K562 (cell line): Measurements from ENCODE around the gene ACSL6. TPM values are rescaled to one million over a fixed set of nuclear protein-coding genes. Genes with fewer than 3 reads are reported as not detected.
A peak's percentile ranks its signal among the peaks of the same experiment; 100 is the strongest.

Experiments
- BACH1 ChIP-seq: fragments of 200-800 bp; sonication (Bioruptor generic); IDR thresholded peaks from 2 replicates; pipeline ENCODE4 v1.6.1; 2016; ENCODE audit warnings: missing genetic modification characterization, missing compliant biosample characterization
- CC2D1A ChIP-seq: fragments of 450-650 bp; IDR thresholded peaks from 2 replicates; pipeline ENCODE4 v1.6.1; 2017; ENCODE audit warnings: mild to moderate bottlenecking
- CTBP1 ChIP-seq: fragments of 450-650 bp; IDR thresholded peaks from 2 replicates; pipeline ENCODE4 v1.6.1; 2016; ENCODE audit warnings: borderline replicate concordance
- GABPA ChIP-seq: fragments of 200-800 bp; sonication (Bioruptor generic); conservative IDR thresholded peaks from 2 replicates; pipeline ENCODE4 v1.6.1; 2016; ENCODE audit warnings: low read depth, missing genetic modification characterization, missing compliant biosample characterization
- GATAD2B ChIP-seq: fragments of 450-650 bp; IDR thresholded peaks from 2 replicates; pipeline ENCODE4 v1.6.1; 2017; ENCODE audit warnings: mild to moderate bottlenecking, borderline replicate concordance
- KHSRP ChIP-seq: fragments of 450-650 bp; IDR thresholded peaks from 2 replicates; pipeline ENCODE4 v1.6.1; 2017
- RBM17 ChIP-seq: fragments of 200-400 bp; formaldehyde crosslinking; IDR thresholded peaks from 2 replicates; pipeline ENCODE4 v1.6.1; 2017; ENCODE audit warnings: low read depth, mild to moderate bottlenecking, low read length, borderline replicate concordance
- SMAD3 ChIP-seq: fragments of 450-650 bp; formaldehyde crosslinking; conservative IDR thresholded peaks from 2 replicates; pipeline ENCODE4 v1.4.0; 2020; ENCODE audit warnings: mild to moderate bottlenecking
- ZNF717 ChIP-seq: fragments of 250-450 bp; sonication (Bioruptor Pico); IDR thresholded peaks from 2 replicates; pipeline ENCODE4 v1.5.0; 2021
- polyA plus RNA-seq, 8 experiments: library from polyadenylated mRNA; depleted of rRNA in 4 of 8; stranded (reverse) in 5 of 8; unstranded in 3 of 8; fragments of >200 nt; fragmentation: Nextera tagmentation in 2 of 8; fragmentation: Illumina TruSeq in 1 of 8; extraction: Ambion mirVana in 2 of 8; extraction: Trizol in 1 of 8; gene quantifications; 2 replicates each; pipeline versions ENCODE4 v1.2.1 to v1.2.3, GENCODE V29; 2011 to 2014; ENCODE audit warnings: inconsistent platforms in 1 of 8, missing spikeins in 1 of 8
- total RNA-seq, 7 experiments: library from RNA; depleted of rRNA in 6 of 7; stranded (reverse); fragments of >200 nt in 6 of 7; fragmentation: Illumina TruSeq in 2 of 7; extraction: Trizol in 2 of 7; gene quantifications; 2 replicates each; pipeline versions ENCODE4 v1.2.1 to v1.2.3, GENCODE V29; 2011 to 2021; ENCODE audit warnings: low replicate concordance in 1 of 7
- TF ChIP-seq, protein P1 (sequence below): IDR thresholded peaks from 2 replicates; pipeline ENCODE4 v1.6.1; 2012; ENCODE audit warnings: low read depth, low read length, improper control_type of control experiment, borderline replicate concordance
- TF ChIP-seq, protein P2 (sequence below): fragments of 450-650 bp; formaldehyde crosslinking; IDR thresholded peaks from 2 replicates; pipeline ENCODE4 v1.4.0; 2020; ENCODE audit warnings: mild to moderate bottlenecking
- TF ChIP-seq, protein P3 (sequence below), 2 experiments: IDR thresholded peaks; 2 replicates each; pipeline ENCODE4 v1.6.1; 2012; ENCODE audit warnings: improper control_type of control experiment in 2 of 2, low read depth in 2 of 2, low read length in 2 of 2, borderline replicate concordance in 1 of 2
- TF ChIP-seq, protein P4 (sequence below): fragments of 250-450 bp; sonication (Bioruptor Pico); IDR thresholded peaks from 2 replicates; pipeline ENCODE4 v1.9.0; 2021; ENCODE audit warnings: mild to moderate bottlenecking, inconsistent platforms
- TF ChIP-seq, protein P5 (sequence below): fragments of 450-650 bp; IDR thresholded peaks from 2 replicates; pipeline ENCODE4 v1.6.1; 2016; ENCODE audit warnings: mild to moderate bottlenecking
- TF ChIP-seq, protein P6 (sequence below): sonication (generic); formaldehyde crosslinking; IDR thresholded peaks from 2 replicates; pipeline ENCODE4 v1.8.1; 2022; ENCODE audit warnings: missing genetic modification reagents

Gene ACSL6
- total and polyA plus RNA-seq, 9 of the 15 experiments (the other 6 are each of a cell fraction or from before 2014, with no cell fraction given), result 0.50 to 1.5 (median 0.69) TPM

DNA sequence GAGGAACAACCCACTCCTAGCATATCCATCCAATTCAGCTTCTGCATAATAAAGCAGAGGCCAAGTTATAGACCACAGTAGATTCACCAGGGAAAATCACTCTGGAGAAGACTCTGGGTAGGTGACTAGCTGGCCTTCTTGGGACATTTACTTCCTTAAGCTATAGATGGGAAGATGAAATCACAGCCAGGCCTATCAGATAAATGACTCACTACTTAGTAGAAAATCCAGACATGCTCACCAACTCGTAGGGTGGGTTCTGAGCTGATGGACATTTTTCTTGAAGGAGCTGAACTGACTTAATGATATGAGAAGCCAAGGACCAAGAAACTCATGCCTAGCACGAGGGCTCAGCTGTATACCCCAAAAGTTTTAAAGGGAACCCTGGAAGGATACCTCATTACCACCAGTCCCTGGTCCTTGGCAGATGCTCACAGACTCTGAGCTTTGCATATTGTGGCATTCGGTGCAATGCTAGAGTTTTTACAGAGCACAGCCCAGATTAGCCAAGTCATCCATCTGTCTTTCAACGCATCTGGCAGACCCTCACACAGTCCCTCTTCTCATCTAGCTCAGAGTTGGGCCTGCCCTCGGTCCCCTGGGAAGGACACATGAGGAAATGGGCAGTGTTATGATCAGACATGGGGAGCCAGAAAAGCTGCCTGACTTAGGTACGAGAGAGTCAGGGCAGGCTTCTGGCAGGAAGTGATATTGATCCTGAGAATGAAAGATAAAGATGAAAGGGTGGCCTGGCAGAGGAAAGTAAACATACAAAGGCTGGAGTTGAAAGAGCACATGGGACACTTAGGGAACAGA, 15.0 kb downstream of the ACSL6 start (continued):
- TF ChIP-seq, protein P1, sequence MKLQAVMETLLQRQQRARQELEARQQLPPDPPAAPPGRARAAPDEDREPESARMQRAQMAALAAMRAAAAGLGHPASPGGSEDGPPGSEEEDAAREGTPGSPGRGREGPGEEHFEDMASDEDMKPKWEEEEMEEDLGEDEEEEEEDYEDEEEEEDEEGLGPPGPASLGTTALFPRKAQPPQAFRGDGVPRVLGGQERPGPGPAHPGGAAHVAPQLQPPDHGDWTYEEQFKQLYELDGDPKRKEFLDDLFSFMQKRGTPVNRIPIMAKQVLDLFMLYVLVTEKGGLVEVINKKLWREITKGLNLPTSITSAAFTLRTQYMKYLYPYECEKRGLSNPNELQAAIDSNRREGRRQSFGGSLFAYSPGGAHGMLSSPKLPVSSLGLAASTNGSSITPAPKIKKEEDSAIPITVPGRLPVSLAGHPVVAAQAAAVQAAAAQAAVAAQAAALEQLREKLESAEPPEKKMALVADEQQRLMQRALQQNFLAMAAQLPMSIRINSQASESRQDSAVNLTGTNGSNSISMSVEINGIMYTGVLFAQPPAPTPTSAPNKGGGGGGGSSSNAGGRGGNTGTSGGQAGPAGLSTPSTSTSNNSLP, result peak; percentile 47; the same call in 1 of the 2 replicates
- TF ChIP-seq RBM17 (no peak), ZNF717 (no peak), BACH1 (no peak), KHSRP (peak; percentile 74), CC2D1A (peak; percentile 97), CTBP1 (peak; percentile 67; the same call in 1 of the 2 replicates), SMAD3 (no peak), GABPA (no peak), GATAD2B (no peak; the same call in 1 of the 2 replicates)
- TF ChIP-seq, protein P2, sequence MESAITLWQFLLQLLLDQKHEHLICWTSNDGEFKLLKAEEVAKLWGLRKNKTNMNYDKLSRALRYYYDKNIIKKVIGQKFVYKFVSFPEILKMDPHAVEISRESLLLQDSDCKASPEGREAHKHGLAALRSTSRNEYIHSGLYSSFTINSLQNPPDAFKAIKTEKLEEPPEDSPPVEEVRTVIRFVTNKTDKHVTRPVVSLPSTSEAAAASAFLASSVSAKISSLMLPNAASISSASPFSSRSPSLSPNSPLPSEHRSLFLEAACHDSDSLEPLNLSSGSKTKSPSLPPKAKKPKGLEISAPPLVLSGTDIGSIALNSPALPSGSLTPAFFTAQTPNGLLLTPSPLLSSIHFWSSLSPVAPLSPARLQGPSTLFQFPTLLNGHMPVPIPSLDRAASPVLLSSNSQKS, result 0 out of 2 replicates have a peak, but pooled peaks have one; percentile 60
- TF ChIP-seq, protein P3, sequence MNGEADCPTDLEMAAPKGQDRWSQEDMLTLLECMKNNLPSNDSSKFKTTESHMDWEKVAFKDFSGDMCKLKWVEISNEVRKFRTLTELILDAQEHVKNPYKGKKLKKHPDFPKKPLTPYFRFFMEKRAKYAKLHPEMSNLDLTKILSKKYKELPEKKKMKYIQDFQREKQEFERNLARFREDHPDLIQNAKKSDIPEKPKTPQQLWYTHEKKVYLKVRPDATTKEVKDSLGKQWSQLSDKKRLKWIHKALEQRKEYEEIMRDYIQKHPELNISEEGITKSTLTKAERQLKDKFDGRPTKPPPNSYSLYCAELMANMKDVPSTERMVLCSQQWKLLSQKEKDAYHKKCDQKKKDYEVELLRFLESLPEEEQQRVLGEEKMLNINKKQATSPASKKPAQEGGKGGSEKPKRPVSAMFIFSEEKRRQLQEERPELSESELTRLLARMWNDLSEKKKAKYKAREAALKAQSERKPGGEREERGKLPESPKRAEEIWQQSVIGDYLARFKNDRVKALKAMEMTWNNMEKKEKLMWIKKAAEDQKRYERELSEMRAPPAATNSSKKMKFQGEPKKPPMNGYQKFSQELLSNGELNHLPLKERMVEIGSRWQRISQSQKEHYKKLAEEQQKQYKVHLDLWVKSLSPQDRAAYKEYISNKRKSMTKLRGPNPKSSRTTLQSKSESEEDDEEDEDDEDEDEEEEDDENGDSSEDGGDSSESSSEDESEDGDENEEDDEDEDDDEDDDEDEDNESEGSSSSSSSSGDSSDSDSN (IDR thresholded peaks at IDR 0.05; ENCODE audit: borderline replicate concordance in 1 of 2, low read depth in 2 of 2, low read length in 2 of 2), result peak in 1 of 2 experiments; percentile 67; a peak in 1 of 4 replicates
- TF ChIP-seq, protein P4, sequence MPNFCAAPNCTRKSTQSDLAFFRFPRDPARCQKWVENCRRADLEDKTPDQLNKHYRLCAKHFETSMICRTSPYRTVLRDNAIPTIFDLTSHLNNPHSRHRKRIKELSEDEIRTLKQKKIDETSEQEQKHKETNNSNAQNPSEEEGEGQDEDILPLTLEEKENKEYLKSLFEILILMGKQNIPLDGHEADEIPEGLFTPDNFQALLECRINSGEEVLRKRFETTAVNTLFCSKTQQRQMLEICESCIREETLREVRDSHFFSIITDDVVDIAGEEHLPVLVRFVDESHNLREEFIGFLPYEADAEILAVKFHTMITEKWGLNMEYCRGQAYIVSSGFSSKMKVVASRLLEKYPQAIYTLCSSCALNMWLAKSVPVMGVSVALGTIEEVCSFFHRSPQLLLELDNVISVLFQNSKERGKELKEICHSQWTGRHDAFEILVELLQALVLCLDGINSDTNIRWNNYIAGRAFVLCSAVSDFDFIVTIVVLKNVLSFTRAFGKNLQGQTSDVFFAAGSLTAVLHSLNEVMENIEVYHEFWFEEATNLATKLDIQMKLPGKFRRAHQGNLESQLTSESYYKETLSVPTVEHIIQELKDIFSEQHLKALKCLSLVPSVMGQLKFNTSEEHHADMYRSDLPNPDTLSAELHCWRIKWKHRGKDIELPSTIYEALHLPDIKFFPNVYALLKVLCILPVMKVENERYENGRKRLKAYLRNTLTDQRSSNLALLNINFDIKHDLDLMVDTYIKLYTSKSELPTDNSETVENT (CRISPR knock-in tag), result no peak
- TF ChIP-seq, protein P5, sequence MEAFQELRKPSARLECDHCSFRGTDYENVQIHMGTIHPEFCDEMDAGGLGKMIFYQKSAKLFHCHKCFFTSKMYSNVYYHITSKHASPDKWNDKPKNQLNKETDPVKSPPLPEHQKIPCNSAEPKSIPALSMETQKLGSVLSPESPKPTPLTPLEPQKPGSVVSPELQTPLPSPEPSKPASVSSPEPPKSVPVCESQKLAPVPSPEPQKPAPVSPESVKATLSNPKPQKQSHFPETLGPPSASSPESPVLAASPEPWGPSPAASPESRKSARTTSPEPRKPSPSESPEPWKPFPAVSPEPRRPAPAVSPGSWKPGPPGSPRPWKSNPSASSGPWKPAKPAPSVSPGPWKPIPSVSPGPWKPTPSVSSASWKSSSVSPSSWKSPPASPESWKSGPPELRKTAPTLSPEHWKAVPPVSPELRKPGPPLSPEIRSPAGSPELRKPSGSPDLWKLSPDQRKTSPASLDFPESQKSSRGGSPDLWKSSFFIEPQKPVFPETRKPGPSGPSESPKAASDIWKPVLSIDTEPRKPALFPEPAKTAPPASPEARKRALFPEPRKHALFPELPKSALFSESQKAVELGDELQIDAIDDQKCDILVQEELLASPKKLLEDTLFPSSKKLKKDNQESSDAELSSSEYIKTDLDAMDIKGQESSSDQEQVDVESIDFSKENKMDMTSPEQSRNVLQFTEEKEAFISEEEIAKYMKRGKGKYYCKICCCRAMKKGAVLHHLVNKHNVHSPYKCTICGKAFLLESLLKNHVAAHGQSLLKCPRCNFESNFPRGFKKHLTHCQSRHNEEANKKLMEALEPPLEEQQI, result no peak
- TF ChIP-seq, protein P6, sequence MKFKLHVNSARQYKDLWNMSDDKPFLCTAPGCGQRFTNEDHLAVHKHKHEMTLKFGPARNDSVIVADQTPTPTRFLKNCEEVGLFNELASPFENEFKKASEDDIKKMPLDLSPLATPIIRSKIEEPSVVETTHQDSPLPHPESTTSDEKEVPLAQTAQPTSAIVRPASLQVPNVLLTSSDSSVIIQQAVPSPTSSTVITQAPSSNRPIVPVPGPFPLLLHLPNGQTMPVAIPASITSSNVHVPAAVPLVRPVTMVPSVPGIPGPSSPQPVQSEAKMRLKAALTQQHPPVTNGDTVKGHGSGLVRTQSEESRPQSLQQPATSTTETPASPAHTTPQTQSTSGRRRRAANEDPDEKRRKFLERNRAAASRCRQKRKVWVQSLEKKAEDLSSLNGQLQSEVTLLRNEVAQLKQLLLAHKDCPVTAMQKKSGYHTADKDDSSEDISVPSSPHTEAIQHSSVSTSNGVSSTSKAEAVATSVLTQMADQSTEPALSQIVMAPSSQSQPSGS, result no peak
